ENCODE measurements around the gene TSHZ1. TPM values are rescaled to one million over a fixed set of nuclear protein-coding genes. Genes with fewer than 3 reads are reported as not detected.

The TSHZ1 gene
- total and polyA plus RNA-seq, 4 donors = 4.2 to 6.6 (median 5.6) TPM

DNA sequence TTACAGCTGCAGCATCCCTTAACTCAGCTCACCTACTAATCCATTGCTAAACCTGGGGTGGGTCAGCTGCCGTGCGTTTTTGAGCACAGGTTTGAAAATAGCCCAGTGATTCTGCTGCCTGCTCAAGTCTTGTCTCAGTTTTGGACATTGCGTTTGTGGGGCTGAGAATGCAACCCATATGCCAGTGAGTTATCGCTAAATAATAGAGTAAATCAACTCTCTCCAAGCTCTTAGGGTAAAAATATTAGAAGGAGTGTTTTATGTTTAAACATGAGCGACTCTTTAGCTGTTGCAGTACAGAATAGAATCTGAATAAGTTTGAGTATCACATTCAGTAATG, 2.1 kb downstream of the TSHZ1 start:
- H3K4me1 ChIP-seq (ENCODE audit: control insufficient read depth in 4 of 4, insufficient read depth in 4 of 4, low read length in 3 of 4) = peaks cover 9 to 60% (median 45%) of the 10 kb centered on the region in 4 donors
- H3K27ac ChIP-seq (ENCODE audit: low read depth in 1 of 2, low read length in 2 of 2) = peak overlapping the region; percentile 78 to 85
- DNase-seq (ENCODE audit: low spot score) = no peak
- peak overlapping the region in 2 of 3 donors; percentile 59 to 91 for H3K4me3 ChIP-seq (ENCODE audit: low read depth in 1 of 3, low read length in 3 of 3)
- TF ChIP-seq, protein P1, sequence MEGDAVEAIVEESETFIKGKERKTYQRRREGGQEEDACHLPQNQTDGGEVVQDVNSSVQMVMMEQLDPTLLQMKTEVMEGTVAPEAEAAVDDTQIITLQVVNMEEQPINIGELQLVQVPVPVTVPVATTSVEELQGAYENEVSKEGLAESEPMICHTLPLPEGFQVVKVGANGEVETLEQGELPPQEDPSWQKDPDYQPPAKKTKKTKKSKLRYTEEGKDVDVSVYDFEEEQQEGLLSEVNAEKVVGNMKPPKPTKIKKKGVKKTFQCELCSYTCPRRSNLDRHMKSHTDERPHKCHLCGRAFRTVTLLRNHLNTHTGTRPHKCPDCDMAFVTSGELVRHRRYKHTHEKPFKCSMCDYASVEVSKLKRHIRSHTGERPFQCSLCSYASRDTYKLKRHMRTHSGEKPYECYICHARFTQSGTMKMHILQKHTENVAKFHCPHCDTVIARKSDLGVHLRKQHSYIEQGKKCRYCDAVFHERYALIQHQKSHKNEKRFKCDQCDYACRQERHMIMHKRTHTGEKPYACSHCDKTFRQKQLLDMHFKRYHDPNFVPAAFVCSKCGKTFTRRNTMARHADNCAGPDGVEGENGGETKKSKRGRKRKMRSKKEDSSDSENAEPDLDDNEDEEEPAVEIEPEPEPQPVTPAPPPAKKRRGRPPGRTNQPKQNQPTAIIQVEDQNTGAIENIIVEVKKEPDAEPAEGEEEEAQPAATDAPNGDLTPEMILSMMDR (IDR thresholded peaks at IDR 0.05; ENCODE audit: low read depth, low read length, missing input control) = no peak
- TF ChIP-seq GABPA (IDR thresholded peaks at IDR 0.05 in 1 of 2, conservative IDR thresholded peaks at IDR 0.05 in 1 of 2) = no peak
- TF ChIP-seq FOXA2 (IDR thresholded peaks at IDR 0.05) = no peak
- TF ChIP-seq JUND (IDR thresholded peaks at IDR 0.05) = no peak
- TF ChIP-seq FOXA1 (IDR thresholded peaks at IDR 0.05) = no peak
- no peak overlapping the region for H3K9ac ChIP-seq (ENCODE audit: low read depth in 1 of 2, low read length in 2 of 2)
- 51% methylated on average over 5 of the region's 5 CpGs for WGBS
- no peaks in the 10 kb centered on the region for H3K36me3 ChIP-seq (ENCODE audit: control insufficient read depth in 4 of 4, insufficient read depth in 3 of 4, low read depth in 1 of 4, low read length in 3 of 4)
- no peaks in the 10 kb centered on the region for H3K9me3 ChIP-seq (ENCODE audit: control insufficient read depth in 4 of 4, low read length in 3 of 4)
- no peaks in the 10 kb centered on the region for H3K27me3 ChIP-seq (ENCODE audit: control insufficient read depth in 4 of 4, insufficient read depth in 4 of 4, low read length in 3 of 4)

DNA sequence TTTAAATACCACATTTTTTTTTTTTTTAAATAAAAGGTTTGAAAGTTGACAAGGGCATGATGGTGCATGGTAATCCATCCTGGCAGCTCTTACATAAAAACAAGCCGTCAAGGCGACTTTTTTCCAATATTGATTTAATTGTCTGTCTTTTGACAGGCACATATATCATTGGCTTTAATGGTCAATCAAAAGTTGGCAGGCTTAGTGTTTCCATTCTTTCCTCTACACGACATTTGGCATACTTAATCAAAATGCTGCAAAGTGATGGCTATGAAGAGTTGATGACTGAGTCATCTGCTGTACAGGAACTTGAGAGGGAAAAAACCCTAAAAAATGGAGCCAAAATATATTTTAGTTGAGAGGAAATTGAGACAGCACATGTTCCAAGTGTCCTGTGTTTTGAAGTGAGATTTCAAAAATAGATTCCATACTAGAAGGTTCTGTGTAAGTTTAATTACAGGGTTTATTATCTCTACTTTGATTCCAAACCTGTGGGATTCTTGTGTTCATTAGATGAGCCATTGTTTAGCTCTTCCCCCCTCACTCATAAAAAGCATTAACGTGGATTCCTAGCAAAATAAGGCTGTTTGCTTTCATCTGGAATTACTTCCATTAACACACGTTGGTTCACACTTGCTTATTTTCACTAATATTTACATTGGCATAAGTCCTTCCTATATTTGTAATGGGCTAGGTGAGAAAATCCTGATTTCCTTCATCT, 3.2 kb downstream of the TSHZ1 start:
- Histone ChIP-seq H3K9me3 (ENCODE audit: control insufficient read depth in 4 of 4, low read length in 3 of 4) (no peaks in the 10 kb centered on the region), H3K4me3 (ENCODE audit: low read depth in 1 of 3, low read length in 3 of 3) (no peak overlapping the region), H3K9ac (ENCODE audit: low read depth in 1 of 2, low read length in 2 of 2) (no peak overlapping the region), H3K4me1 (ENCODE audit: control insufficient read depth in 4 of 4, insufficient read depth in 4 of 4, low read length in 3 of 4) (peaks cover 9 to 57% (median 43%) of the 10 kb centered on the region in 4 donors), H3K36me3 (ENCODE audit: control insufficient read depth in 4 of 4, insufficient read depth in 3 of 4, low read depth in 1 of 4, low read length in 3 of 4) (no peaks in the 10 kb centered on the region), H3K27ac (ENCODE audit: low read depth in 1 of 2, low read length in 2 of 2) (peak overlapping the region; percentile 37 to 69), H3K27me3 (ENCODE audit: control insufficient read depth in 4 of 4, insufficient read depth in 4 of 4, low read length in 3 of 4) (no peaks in the 10 kb centered on the region)
- no peak for DNase-seq (ENCODE audit: low spot score)
- TF ChIP-seq GABPA (IDR thresholded peaks at IDR 0.05 in 1 of 2, conservative IDR thresholded peaks at IDR 0.05 in 1 of 2) (no peak), FOXA1 (IDR thresholded peaks at IDR 0.05) (no peak), FOXA2 (IDR thresholded peaks at IDR 0.05) (no peak), EGR1 (IDR thresholded peaks at IDR 0.05; ENCODE audit: low read depth in 2 of 2) (no peak), NR2F2 (IDR thresholded peaks at IDR 0.05) (no peak), JUND (IDR thresholded peaks at IDR 0.05) (no peak), HNF4G (IDR thresholded peaks at IDR 0.05) (no peak), RAD21 (IDR thresholded peaks at IDR 0.05) (no peak)
- TF ChIP-seq, protein P2, sequence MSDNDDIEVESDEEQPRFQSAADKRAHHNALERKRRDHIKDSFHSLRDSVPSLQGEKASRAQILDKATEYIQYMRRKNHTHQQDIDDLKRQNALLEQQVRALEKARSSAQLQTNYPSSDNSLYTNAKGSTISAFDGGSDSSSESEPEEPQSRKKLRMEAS (IDR thresholded peaks at IDR 0.05) = no peak
- 24% methylated on average over 5 of the region's 5 CpGs for WGBS

DNA sequence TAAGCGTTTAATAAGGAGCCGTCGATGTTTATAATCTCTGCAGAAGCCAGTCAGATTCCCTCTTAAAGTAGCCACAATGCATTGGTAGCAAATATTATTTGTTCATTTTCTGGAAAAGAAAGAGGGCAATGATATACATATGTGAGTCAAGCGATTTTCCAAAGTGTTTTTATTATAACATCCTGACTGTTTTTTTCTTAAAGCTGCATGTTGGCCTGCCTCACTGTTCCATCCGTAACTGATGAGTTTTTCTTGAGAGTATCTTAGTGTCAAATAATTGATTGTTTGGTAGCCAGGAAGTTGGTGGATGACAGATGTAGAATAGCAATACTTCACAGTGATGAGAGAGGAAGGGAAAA, 3.7 kb downstream of the TSHZ1 start:
- H3K27ac ChIP-seq (ENCODE audit: low read depth in 1 of 2, low read length in 2 of 2) = peak overlapping the region; percentile 37 to 69
- H3K4me3 ChIP-seq (ENCODE audit: low read depth in 1 of 3, low read length in 3 of 3) = no peak overlapping the region
- no peaks in the 10 kb centered on the region for H3K9me3 ChIP-seq (ENCODE audit: control insufficient read depth in 4 of 4, low read length in 3 of 4)
- peaks cover 9 to 57% (median 44%) of the 10 kb centered on the region in 4 donors for H3K4me1 ChIP-seq (ENCODE audit: control insufficient read depth in 4 of 4, insufficient read depth in 4 of 4, low read length in 3 of 4)
- H3K9ac ChIP-seq (ENCODE audit: low read depth in 1 of 2, low read length in 2 of 2) = no peak overlapping the region
- no peak for TF ChIP-seq RXRA (IDR thresholded peaks at IDR 0.05)
- TF ChIP-seq FOXA2 (IDR thresholded peaks at IDR 0.05) = no peak
- TF ChIP-seq GABPA (IDR thresholded peaks at IDR 0.05 in 1 of 2, conservative IDR thresholded peaks at IDR 0.05 in 1 of 2) = no peak
- no peak for TF ChIP-seq JUND (IDR thresholded peaks at IDR 0.05)
- no peak for TF ChIP-seq HNF4G (IDR thresholded peaks at IDR 0.05)
- TF ChIP-seq HNF4A (conservative IDR thresholded peaks at IDR 0.05) = no peak
- no peak for TF ChIP-seq FOXA1 (IDR thresholded peaks at IDR 0.05)
- TF ChIP-seq NR2F2 (IDR thresholded peaks at IDR 0.05) = no peak
- no peak for TF ChIP-seq TAF1 (conservative IDR thresholded peaks at IDR 0.05)
- TF ChIP-seq, protein P3, sequence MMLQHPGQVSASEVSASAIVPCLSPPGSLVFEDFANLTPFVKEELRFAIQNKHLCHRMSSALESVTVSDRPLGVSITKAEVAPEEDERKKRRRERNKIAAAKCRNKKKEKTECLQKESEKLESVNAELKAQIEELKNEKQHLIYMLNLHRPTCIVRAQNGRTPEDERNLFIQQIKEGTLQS (IDR thresholded peaks at IDR 0.05) = no peak
- TF ChIP-seq, protein P4, sequence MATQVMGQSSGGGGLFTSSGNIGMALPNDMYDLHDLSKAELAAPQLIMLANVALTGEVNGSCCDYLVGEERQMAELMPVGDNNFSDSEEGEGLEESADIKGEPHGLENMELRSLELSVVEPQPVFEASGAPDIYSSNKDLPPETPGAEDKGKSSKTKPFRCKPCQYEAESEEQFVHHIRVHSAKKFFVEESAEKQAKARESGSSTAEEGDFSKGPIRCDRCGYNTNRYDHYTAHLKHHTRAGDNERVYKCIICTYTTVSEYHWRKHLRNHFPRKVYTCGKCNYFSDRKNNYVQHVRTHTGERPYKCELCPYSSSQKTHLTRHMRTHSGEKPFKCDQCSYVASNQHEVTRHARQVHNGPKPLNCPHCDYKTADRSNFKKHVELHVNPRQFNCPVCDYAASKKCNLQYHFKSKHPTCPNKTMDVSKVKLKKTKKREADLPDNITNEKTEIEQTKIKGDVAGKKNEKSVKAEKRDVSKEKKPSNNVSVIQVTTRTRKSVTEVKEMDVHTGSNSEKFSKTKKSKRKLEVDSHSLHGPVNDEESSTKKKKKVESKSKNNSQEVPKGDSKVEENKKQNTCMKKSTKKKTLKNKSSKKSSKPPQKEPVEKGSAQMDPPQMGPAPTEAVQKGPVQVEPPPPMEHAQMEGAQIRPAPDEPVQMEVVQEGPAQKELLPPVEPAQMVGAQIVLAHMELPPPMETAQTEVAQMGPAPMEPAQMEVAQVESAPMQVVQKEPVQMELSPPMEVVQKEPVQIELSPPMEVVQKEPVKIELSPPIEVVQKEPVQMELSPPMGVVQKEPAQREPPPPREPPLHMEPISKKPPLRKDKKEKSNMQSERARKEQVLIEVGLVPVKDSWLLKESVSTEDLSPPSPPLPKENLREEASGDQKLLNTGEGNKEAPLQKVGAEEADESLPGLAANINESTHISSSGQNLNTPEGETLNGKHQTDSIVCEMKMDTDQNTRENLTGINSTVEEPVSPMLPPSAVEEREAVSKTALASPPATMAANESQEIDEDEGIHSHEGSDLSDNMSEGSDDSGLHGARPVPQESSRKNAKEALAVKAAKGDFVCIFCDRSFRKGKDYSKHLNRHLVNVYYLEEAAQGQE (IDR thresholded peaks at IDR 0.05) = no peak
- TF ChIP-seq, protein P2 (IDR thresholded peaks at IDR 0.05) = no peak
- TF ChIP-seq YY1 (IDR thresholded peaks at IDR 0.05) = no peak
- no peaks in the 10 kb centered on the region for H3K27me3 ChIP-seq (ENCODE audit: control insufficient read depth in 4 of 4, insufficient read depth in 4 of 4, low read length in 3 of 4)
- DNase-seq (ENCODE audit: low spot score) = no peak
- WGBS = 75% methylated on average over 5 of the region's 5 CpGs
- H3K36me3 ChIP-seq (ENCODE audit: control insufficient read depth in 4 of 4, insufficient read depth in 3 of 4, low read depth in 1 of 4, low read length in 3 of 4) = no peaks in the 10 kb centered on the region
